Neuron (in vitro differentiated cells): ENCODE measurements around the gene AGER.
"Not testable (repeated sequence)": the region's sequence is repeated elsewhere in the genome, so short reads cannot be mapped to it uniquely, and the experiment has no call there.

Source experiments
- H2AFZ ChIP-seq: one replicate; pipeline ENCODE4 v1.6.1; 2013; ENCODE audit warnings: low read depth, mild to moderate bottlenecking, inconsistent platforms, low read length, moderate library complexity
- H3K27me3 ChIP-seq: one replicate; pipeline ENCODE4 v1.6.1; 2013; ENCODE audit warnings: low read length; ENCODE audit not compliant: insufficient read depth
- H3K36me3 ChIP-seq: one replicate; pipeline ENCODE4 v1.6.1; 2013; ENCODE audit warnings: low read length; ENCODE audit not compliant: insufficient read depth
- H3K4me1 ChIP-seq: one replicate; pipeline ENCODE4 v1.6.1; 2013; ENCODE audit warnings: low read length; ENCODE audit not compliant: insufficient read depth
- H3K4me3 ChIP-seq: 2 replicates; pipeline ENCODE4 v1.5.1; 2013; ENCODE audit warnings: mild to moderate bottlenecking, low read length, moderate library complexity
- H3K9me3 ChIP-seq: one replicate; pipeline ENCODE4 v1.6.1; 2013; ENCODE audit warnings: low read length

AGER gene

DNA sequence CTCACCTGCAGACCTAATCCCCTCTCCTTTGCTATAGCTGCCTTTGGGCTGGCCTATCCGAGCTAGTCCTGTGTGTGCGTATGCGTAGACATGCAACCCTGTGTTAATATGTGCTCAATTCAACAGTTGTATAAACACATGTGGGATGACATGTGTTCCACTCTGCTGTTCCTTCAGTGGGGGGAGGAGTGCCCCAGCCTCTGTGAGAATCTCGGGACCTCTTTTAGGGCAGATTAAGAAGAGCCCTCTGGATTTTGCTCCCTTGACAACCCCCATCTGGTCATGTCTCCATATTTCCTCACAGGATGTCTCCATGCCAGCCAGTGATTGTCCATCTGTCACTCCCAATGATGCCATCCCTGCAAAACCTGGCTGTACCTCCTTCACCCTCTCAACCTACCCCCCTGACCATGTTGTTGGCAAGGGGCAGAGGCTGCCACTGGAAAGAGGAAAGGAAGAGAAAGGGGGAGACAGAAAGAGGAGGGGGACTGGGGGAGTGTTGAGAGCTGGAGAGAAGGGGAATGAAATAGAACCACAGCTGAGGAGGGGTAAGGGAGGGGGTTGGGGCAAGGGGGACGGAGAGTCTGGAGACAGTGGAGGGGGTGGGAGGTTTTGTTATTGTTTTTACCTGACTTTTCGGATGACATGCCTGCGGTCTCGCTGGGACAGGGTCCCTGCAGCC lies 32.7 kb downstream of the AGER start:
- no peak overlapping the region for H3K4me3 ChIP-seq
- no peaks in the 10 kb centered on the region for H3K27me3 ChIP-seq
- no peak overlapping the region for H2AFZ ChIP-seq
- H3K4me1 ChIP-seq, result peaks cover 36% of the 10 kb centered on the region
- H3K36me3 ChIP-seq, result peaks cover 6% of the 10 kb centered on the region
- no peaks in the 10 kb centered on the region for H3K9me3 ChIP-seq

DNA sequence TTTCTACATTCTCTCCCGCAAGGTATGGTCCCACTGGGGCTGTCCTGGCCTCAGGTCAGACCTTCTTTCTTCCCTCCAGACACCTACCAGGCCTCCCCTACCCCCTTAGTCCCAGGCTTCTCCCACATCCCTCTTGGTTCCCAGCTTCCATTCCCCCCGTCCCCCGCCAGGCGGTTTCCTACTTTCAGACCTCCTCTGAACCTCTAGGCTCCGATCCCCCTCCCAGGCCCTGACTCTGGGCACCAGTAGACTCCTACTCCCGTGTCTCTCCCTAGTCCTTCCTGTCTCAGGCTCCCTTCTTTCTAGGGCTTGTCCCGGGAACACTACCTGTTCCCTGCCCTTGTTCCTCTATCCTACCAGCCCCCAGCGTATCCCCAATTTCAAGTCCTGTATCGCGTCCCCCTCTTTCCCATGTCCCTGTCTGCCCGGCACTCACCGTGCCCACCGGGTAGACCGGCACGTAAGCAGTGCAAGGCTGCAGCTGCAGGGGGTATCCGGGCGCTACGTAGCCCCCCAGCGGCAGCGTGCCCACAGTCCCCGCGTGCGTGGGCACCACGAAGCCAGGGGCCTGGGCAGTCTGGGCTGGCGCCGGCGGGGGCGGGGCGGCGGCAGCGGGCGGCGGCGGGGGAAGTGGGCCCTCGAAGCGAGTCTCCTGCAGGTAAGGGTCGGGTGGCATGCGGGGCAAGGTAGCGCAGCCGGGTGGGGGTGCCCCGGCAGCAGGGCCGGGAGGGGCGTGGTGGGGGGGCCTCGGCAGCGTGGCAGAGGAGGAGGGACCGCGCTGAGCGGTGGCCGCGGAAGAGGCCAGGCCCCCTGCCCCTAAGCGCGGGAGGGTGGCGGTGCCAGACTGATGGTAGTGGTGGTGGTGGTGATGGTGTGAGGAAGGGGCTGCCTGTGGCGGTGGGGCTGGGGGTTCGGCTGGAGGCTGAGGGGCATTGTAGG lies 33.9 kb downstream of the AGER start:
- Histone ChIP-seq H3K27me3 (no peaks in the 10 kb centered on the region), H3K9me3 (no peaks in the 10 kb centered on the region)

DNA sequence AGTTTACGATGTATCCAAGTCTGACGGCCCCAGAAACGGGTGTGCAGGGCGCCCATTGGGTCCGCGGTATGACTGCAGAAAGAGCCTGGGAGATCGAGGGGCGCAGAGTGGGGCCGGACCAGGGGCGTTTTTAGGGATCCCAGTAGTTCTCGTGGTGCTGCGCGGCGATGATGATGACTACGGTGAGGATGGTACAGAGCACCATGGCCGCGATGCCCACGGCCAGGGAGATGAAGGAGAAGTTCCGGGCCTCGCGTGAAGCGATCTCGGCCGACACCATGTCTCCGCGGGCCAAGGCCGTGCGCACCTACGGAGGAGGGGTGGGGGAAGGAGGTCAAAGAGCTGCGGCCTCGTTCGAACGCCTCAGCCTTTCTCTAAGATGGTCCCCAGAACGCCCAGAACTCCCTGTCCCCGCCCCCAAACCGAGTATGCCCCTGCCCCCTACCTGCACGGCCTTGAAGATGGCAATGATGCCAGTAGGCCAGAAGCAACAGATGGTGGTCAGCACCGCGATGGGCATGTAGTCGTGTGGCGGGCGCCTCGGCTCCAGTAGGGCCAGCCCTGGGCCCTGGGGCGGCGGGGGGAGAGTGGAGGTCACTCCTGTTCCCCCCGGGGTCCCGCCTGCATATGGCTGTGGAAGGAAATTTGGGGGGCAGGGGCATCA lies 34.8 kb downstream of the AGER start:
- Histone ChIP-seq H3K4me3 (no peak overlapping the region), H3K9me3 (no peaks in the 10 kb centered on the region), H2AFZ (no peak overlapping the region), H3K27me3 (no peaks in the 10 kb centered on the region), H3K36me3 (no peaks in the 10 kb centered on the region), H3K4me1 (peaks cover 25% of the 10 kb centered on the region)

More for the DNA sequence above, 33.9 kb downstream of the AGER start:
- Histone ChIP-seq H3K4me1 (peaks cover 33% of the 10 kb centered on the region), H2AFZ (no peak overlapping the region), H3K4me3 (no peak overlapping the region), H3K36me3 (no peaks in the 10 kb centered on the region)

DNA sequence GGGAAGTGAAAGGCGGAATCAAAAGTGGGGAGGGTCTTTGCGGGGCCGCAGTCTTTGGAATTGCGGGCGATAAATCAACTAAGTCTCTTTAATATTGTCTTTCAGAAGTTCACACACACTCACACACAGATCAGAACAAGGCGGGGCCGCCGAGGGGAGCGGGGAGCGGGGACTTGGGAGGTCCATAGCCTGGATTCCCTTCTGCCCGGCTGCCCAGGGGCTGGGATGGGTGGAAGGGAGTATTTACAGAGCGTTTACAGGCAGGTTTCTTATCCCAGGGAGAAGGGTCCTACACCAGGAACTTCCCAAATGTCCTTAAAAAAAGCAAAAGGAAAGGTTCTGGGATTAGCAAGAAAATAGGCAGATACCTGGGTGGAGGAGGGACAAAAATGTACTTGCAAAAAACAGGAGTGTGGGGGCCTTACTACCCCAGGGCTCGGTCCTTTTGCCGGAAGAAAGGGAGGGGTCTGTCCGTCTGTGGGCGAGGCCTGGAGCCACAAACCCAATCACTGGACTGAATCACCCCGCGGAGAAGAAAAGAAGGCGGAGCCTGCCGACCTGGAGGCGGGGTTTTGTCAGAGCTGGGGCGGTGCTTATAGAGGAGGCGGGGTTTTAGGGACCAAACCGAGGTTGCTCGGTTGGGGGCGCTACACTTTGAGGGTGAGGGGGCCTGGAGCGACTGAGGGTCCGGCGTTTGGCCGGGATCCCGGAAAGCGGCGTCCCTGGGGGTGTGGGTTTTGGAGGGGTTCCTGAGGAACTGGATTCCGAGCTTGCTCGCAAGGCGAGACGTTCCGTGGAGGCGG lies 35.6 kb downstream of the AGER start:
- no peaks in the 10 kb centered on the region for H3K36me3 ChIP-seq
- H3K4me3 ChIP-seq, result no peak overlapping the region
- H3K4me1 ChIP-seq, result peaks cover 25% of the 10 kb centered on the region
- no peak overlapping the region for H2AFZ ChIP-seq
- H3K9me3 ChIP-seq, result no peaks in the 10 kb centered on the region
- no peaks in the 10 kb centered on the region for H3K27me3 ChIP-seq

DNA sequence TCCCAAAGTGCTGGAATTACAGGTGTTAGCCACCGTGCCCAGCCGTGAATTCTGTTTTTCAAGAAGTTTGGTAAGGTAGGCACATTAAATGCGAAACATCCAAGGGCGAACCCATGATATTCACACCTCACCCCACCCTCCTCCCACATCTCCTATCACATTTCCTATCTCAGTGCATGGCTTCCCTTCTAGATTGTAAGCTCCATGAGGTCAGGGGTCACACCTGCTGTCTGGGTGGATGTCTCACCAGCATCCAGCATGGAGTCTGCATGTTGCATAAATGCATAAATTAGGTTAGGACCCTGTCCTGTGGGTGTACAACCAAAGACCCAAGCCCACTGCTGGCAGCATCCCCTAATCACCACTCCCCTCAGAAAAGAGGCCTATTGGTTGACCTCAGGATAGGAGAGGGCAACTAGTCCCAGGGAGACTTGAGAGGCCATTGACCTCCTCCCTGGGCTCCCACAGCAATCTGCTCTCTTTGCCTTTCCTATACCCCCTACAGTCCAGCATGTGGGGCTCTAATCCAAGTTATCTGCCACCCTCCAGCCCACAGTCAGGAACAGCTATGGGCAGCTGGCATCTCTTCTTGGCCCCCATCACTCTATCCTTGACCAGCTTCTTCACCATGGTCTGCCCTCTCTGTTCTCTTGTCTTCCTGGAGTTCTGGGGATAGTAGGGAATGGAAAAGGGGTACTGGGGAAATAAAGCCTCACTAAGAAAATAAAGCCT lies 36.5 kb downstream of the AGER start:
- H3K9me3 ChIP-seq, result no peaks in the 10 kb centered on the region
- no peaks in the 10 kb centered on the region for H3K36me3 ChIP-seq
- no peaks in the 10 kb centered on the region for H3K27me3 ChIP-seq
- H3K4me1 ChIP-seq, result peaks cover 19% of the 10 kb centered on the region
- H3K4me3 ChIP-seq, result no peak overlapping the region
- H2AFZ ChIP-seq, result no peak overlapping the region

DNA sequence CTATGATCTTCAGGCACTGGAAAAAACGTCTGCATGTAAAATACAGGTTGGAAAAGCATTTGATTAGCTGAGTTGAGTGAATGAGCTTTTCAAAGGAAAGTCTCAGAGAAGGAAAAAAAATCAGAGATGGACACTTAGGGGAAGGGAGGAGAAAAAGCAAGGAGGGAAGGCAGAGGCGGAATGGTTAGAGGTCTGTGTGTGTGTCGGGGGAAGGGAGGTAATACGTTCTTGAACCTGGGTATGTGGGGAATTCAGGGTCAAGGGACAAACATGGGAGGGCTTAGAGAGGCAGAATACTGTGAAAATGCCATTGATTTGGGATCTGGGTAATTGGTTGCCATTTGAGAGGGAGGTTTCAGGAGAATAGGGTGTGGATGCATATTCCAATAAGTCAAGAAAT lies 37.4 kb downstream of the AGER start:
- Histone ChIP-seq H3K4me1 (peaks cover 11% of the 10 kb centered on the region), H3K36me3 (no peaks in the 10 kb centered on the region), H3K4me3 (no peak overlapping the region), H3K27me3 (no peaks in the 10 kb centered on the region), H3K9me3 (no peaks in the 10 kb centered on the region), H2AFZ (no peak overlapping the region)

DNA sequence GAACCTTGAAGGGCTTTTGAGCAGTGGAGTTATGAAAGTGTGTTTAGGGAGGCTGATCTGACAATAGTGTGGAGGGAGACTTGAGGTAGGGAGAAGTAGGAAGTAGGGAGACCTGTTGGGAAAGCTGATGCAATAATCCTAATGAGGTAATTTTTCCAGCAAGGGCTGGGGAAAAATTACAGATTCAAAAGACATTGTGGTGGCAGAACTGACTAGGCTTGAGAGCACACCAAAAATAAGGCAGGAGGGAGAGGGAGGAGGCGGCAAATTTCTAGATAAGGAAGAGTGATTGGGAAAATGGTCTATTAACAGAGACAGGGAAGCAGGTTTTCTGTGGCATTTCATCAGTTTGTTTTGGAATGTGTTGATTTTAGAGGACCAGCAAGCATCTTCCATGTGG lies 37.8 kb downstream of the AGER start:
- Histone ChIP-seq H3K4me1 (peaks cover 9% of the 10 kb centered on the region), H3K9me3 (no peaks in the 10 kb centered on the region), H3K4me3 (no peak overlapping the region), H3K36me3 (no peaks in the 10 kb centered on the region), H3K27me3 (no peaks in the 10 kb centered on the region), H2AFZ (no peak overlapping the region)

DNA sequence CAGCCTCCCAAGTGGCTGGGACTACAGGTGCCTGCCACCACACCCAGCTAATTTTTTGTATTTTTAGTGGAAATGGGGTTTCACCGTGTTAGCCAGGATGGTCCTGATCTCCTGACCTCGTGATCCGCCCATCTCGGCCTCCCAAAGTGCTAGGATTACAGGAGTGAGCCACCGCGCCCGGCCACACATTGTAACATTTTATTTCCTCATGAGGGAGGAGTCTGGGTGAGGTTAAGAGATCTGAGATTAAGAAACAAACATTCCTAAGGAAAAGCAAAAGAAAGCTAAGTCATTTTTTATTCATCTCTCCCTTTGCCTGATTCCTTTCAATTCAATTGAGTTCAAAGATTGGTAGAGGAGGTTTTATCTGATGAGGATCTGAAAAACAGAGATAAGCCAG lies 39.8 kb downstream of the AGER start:
- H3K9me3 ChIP-seq, H3K27me3 ChIP-seq, H3K4me1 ChIP-seq, H3K36me3 ChIP-seq, H2AFZ ChIP-seq, H3K4me3 ChIP-seq: not testable (repeated sequence)

DNA sequence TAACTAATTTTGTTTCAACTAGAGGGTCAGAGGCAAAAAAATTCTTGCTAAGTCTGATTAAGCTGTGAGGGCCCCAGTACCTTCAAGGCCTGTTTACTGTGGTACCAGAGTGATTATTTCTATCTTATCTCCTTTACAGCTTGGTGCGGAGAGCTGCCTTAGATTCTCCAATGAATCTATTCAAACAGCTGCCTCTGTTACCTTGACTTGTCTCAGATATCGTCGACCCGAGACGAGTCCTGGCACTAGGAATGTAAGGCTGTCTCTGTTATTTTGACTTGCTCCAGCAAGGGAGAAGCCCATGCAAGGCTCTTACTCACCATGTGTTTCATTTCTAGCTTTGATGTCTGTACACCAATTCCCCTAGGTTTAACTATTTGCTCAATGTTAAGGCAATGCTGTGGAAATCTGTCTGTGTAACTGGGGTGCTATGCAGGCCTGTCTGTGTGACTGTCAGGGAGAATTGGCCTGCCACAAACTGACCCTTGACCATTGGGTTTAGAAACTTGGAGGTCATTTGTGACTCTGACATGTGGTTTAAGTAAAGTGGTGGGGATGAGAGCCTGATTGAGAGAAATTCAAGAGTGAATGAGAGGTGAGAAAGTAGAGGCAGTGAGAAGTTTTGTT lies 43.5 kb downstream of the AGER start:
- H3K4me1 ChIP-seq, result peaks cover 3% of the 10 kb centered on the region
- H2AFZ ChIP-seq, result no peak overlapping the region
- H3K36me3 ChIP-seq, result no peaks in the 10 kb centered on the region
- no peaks in the 10 kb centered on the region for H3K27me3 ChIP-seq
- no peak overlapping the region for H3K4me3 ChIP-seq
- no peaks in the 10 kb centered on the region for H3K9me3 ChIP-seq

DNA sequence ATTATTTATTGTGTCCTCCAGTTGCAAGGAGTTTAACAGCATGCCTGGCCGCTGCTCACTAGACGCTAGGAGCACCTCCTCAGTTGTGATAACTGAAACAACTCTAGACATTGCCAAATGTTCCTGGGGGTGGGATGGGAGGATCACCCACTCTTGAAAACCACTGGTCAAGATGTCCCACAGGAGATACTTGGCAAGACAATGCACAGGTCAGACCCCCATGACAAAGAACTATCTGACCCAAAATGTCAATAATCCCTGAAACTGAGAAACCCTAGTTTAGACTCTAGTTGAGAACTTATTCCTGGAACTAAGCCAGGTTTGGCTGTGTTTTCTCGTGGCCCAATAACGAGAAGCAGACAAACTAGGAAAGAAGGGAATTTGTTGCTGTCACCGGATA lies 44.5 kb downstream of the AGER start:
- Histone ChIP-seq H3K4me1 (peaks cover 3% of the 10 kb centered on the region), H3K4me3 (no peak overlapping the region), H3K27me3 (no peaks in the 10 kb centered on the region), H3K9me3 (no peaks in the 10 kb centered on the region), H3K36me3 (no peaks in the 10 kb centered on the region), H2AFZ (no peak overlapping the region)

DNA sequence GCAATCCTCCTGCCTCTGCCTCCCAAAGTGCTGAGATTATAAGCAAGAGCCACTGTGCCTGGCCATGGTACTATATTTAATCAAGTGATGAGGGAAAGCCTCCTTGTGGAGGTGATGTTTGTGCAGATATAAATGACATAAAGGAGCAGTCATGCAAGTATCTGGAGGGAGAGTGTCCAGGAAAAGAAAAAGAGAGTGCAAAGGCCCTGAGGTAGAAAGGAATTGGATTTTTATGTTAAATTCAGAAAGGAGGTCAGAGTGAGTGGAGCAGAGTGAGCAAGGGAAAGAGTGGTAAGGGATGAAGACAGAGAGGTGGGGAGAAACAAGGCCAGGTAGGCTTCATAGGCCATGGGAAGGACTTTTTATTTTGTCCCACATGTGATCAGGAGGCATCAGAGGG lies 46.6 kb downstream of the AGER start:
- no peaks in the 10 kb centered on the region for H3K36me3 ChIP-seq
- H2AFZ ChIP-seq, result no peak overlapping the region
- no peak overlapping the region for H3K4me3 ChIP-seq
- H3K27me3 ChIP-seq, result no peaks in the 10 kb centered on the region
- H3K4me1 ChIP-seq, result peaks cover 3% of the 10 kb centered on the region
- H3K9me3 ChIP-seq, result no peaks in the 10 kb centered on the region

DNA sequence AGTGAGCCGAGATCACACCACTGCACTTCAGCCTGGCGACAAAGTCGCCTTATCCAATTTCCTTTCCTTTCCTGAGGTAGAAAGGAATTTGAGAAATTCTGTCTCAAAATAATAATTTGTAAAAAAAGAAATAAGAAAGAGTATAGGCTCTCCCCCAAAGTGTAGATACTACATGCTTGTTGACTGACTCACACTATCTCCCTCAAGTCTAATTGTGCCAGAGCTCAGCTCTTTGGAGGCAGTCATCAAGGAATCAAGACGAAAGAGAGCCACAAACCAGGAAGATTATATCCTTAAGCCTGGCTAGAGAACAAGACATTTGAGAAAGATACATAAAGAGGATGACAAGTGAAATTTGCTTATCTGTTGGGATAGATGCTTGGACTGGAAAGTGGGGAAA lies 50.3 kb downstream of the AGER start:
- H3K36me3 ChIP-seq, result no peaks in the 10 kb centered on the region
- H3K27me3 ChIP-seq, result no peaks in the 10 kb centered on the region
- H2AFZ ChIP-seq, result no peak overlapping the region
- no peaks in the 10 kb centered on the region for H3K9me3 ChIP-seq
- H3K4me1 ChIP-seq, result peaks cover 15% of the 10 kb centered on the region
- no peak overlapping the region for H3K4me3 ChIP-seq
